ENCODE measurements around the gene PITPNB. TPM values are rescaled to one million over a fixed set of nuclear protein-coding genes. Genes with fewer than 3 reads are reported as not detected.

Gene PITPNB
- 10 to 100 TPM; 22.1 to 39.8 TPM for polyA plus RNA-seq

- Histone ChIP-seq H3K36me3 (ENCODE audit: control insufficient read depth in 2 of 2, insufficient read depth in 2 of 2, low read length in 1 of 2) (no peaks in the 10 kb centered on the region), H3K27ac (ENCODE audit: low read depth in 2 of 2, low read length in 1 of 2) (peak within 1 kb of the TSS; percentile 98 to 99), H3K4me1 (ENCODE audit: control insufficient read depth in 2 of 2, insufficient read depth in 2 of 2, low read length in 1 of 2) (peaks cover 0 to 3% of the 10 kb centered on the region in 2 donors), H3K27me3 (ENCODE audit: control insufficient read depth in 1 of 2, insufficient read depth in 2 of 2, low read length in 2 of 2) (no peaks in the 10 kb centered on the region), H3K4me3 (ENCODE audit: low read depth in 1 of 2, low read length in 2 of 2) (peak within 1 kb of the TSS; percentile 87 to 92), H3K9me3 (ENCODE audit: control insufficient read depth in 2 of 2, insufficient read depth in 1 of 2, low read depth in 1 of 2, low read length in 1 of 2) (no peaks in the 10 kb centered on the region)
- WGBS, 2 donors: 0 to 1% methylated on average over 68 of the region's 68 CpGs
Observed at GRCh38 chr22:27919222-27919941, at the start of gene PITPNB. Gene PITPNB, minus strand, starts transcription at chr22:27919256. Its CDS starts 65 bp downstream, at chr22:27919191.

DNA sequence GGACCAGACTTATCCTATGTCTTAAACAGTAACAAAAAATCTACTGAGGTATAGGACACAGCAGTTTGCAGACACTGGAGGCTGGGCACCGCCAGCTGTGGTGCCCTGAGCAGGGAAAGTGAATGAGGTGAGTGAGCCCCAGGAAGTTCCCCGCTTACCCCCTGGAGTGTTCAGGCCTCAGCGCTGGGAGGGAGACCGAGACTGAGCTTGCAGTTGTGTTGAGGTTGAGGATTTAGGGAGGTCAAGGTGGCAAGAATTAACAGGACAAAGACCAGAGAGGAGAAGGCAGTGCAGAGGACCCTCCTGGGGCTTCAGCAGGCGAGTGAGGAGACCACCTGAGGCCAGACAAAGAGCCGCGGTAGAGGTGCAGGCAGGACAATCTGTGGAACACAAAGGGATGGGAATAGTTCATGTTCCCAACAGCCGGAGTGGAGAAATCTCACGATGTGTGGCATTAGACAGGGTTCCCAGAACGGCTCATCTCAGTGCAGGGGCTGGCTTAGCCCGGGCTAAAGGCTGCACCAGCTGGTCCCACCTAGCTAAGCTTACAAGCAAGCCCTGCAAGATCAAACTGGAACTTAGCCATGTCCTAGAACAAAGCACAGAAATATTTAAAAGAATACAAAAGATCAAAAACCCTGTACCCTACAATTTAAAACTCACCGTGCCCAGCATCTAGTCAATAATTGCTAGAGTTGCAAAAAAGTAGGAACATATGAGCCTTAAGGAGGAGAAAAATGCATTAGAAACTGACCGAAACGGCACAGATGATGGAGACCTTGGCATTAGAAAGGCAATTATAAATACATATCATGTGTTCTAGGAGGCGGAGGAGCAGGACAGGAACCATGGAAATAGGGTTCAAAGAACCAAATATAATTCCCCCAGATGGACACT lies 47.4 kb upstream of the PITPNB start:
- Histone ChIP-seq H3K4me3 (ENCODE audit: low read depth in 1 of 2, low read length in 2 of 2) (no peak overlapping the region), H3K27ac (ENCODE audit: low read depth in 2 of 2, low read length in 1 of 2) (no peak overlapping the region), H3K4me1 (ENCODE audit: control insufficient read depth in 2 of 2, insufficient read depth in 2 of 2, low read length in 1 of 2) (no peaks in the 10 kb centered on the region), H3K9me3 (ENCODE audit: control insufficient read depth in 2 of 2, insufficient read depth in 1 of 2, low read depth in 1 of 2, low read length in 1 of 2) (no peaks in the 10 kb centered on the region), H3K36me3 (ENCODE audit: control insufficient read depth in 2 of 2, insufficient read depth in 2 of 2, low read length in 1 of 2) (peaks cover 0 to 2% of the 10 kb centered on the region in 2 donors), H3K27me3 (ENCODE audit: control insufficient read depth in 1 of 2, insufficient read depth in 2 of 2, low read length in 2 of 2) (no peaks in the 10 kb centered on the region)
- WGBS, 2 donors: 93 to 94% methylated on average over 15 of the region's 15 CpGs

- WGBS, 2 donors: 61 to 66% methylated on average over 9 of the region's 9 CpGs
- H3K27ac ChIP-seq (ENCODE audit: low read depth in 2 of 2, low read length in 1 of 2): no peak overlapping the region
Observed at GRCh38 chr22:27962268-27963044, 43.4 kb upstream of the PITPNB start.

DNA sequence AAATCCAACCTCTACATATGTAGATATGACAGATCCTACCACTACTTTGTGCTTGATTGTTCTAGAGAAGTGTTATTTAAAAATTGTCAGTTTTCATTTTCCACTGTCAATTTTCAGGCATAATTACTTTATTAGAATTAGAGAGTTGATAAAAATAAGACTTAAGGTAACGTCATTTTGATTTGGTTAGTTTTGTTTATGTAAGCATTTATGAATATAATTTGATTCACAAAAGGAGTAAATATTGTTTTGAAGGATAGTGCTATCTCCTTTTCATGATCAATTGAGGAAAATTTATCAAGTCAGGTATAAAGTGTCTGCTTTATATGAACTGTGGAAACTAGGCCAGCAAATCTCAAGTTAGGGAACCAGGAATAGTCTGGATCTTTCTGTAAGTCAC lies 42.6 kb upstream of the PITPNB start:
- WGBS, 2 donors: 65 to 91% methylated on average over 1 of the region's 1 CpG
- Histone ChIP-seq H3K9me3 (ENCODE audit: control insufficient read depth in 2 of 2, insufficient read depth in 1 of 2, low read depth in 1 of 2, low read length in 1 of 2) (no peaks in the 10 kb centered on the region), H3K36me3 (ENCODE audit: control insufficient read depth in 2 of 2, insufficient read depth in 2 of 2, low read length in 1 of 2) (no peaks in the 10 kb centered on the region), H3K4me3 (ENCODE audit: low read depth in 1 of 2, low read length in 2 of 2) (no peak overlapping the region), H3K27me3 (ENCODE audit: control insufficient read depth in 1 of 2, insufficient read depth in 2 of 2, low read length in 2 of 2) (no peaks in the 10 kb centered on the region), H3K4me1 (ENCODE audit: control insufficient read depth in 2 of 2, insufficient read depth in 2 of 2, low read length in 1 of 2) (no peaks in the 10 kb centered on the region), H3K27ac (ENCODE audit: low read depth in 2 of 2, low read length in 1 of 2) (no peak overlapping the region)

More at GRCh38 chr22:27962268-27963044, 43.4 kb upstream of the PITPNB start:
- no peaks in the 10 kb centered on the region for H3K27me3 ChIP-seq (ENCODE audit: control insufficient read depth in 1 of 2, insufficient read depth in 2 of 2, low read length in 2 of 2)
- no peaks in the 10 kb centered on the region for H3K9me3 ChIP-seq (ENCODE audit: control insufficient read depth in 2 of 2, insufficient read depth in 1 of 2, low read depth in 1 of 2, low read length in 1 of 2)
- H3K36me3 ChIP-seq (ENCODE audit: control insufficient read depth in 2 of 2, insufficient read depth in 2 of 2, low read length in 1 of 2): no peaks in the 10 kb centered on the region
- no peaks in the 10 kb centered on the region for H3K4me1 ChIP-seq (ENCODE audit: control insufficient read depth in 2 of 2, insufficient read depth in 2 of 2, low read length in 1 of 2)
- H3K4me3 ChIP-seq (ENCODE audit: low read depth in 1 of 2, low read length in 2 of 2): no peak overlapping the region

DNA sequence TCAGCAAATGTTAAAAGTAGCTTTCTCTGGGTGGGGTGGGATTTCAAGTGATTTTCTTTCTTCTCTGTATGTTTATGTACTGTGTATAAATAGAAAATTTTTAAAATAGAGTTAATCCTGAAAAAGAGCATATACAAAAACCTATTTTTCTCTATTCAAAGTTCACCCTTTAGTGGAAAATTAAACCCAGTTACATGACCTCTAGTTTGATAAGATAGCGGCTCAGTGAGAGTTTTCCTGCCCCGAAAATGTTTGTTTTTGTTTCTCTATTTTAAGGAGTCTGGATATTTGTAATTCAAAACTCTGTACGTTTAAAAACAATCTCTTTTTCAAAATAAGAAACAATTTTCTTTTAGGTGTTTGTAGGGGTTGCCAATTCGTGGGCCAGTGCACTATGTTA lies 42.1 kb upstream of the PITPNB start:
- Histone ChIP-seq H3K4me3 (ENCODE audit: low read depth in 1 of 2, low read length in 2 of 2) (no peak overlapping the region), H3K36me3 (ENCODE audit: control insufficient read depth in 2 of 2, insufficient read depth in 2 of 2, low read length in 1 of 2) (no peaks in the 10 kb centered on the region), H3K9me3 (ENCODE audit: control insufficient read depth in 2 of 2, insufficient read depth in 1 of 2, low read depth in 1 of 2, low read length in 1 of 2) (no peaks in the 10 kb centered on the region), H3K27ac (ENCODE audit: low read depth in 2 of 2, low read length in 1 of 2) (no peak overlapping the region), H3K27me3 (ENCODE audit: control insufficient read depth in 1 of 2, insufficient read depth in 2 of 2, low read length in 2 of 2) (no peaks in the 10 kb centered on the region), H3K4me1 (ENCODE audit: control insufficient read depth in 2 of 2, insufficient read depth in 2 of 2, low read length in 1 of 2) (no peaks in the 10 kb centered on the region)
- 70 to 82% methylated on average over 4 of the region's 4 CpGs for WGBS, 2 donors

DNA sequence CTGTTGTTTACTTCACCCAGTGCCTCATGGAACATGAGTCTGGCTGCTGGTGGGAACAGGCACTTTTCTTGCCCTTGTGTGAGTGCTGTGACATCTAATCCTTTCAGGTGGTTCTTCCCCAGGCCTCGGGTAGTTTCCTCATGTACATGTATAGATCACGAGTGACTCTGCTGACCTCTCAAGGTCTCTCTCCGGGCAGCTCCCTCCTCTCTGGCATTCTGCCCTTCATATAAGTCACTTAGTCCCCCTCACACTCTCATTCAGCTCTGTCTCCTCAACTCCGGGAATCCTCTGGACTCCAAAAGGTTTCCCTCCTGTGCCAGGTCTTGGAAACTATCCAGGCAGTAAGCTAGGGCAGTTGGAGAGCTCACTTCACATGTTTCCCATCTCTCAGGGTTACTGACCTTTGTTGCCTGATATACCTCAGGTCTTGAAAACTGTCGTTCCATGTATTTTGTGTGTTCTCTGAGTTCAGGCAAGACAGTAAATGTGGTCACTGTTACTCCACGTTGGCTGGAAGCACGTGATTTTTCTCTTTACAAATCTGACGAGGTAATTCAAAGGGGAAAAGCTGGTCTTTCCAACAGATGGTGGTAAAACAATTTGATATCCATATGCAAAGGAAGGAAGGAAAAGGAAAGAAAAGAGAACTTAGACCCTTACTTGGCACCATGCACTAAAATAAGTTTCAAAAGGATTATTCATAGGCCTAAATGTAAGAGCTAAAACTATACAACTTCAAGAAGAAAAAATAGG lies 40.5 kb upstream of the PITPNB start:
- no peaks in the 10 kb centered on the region for H3K9me3 ChIP-seq (ENCODE audit: control insufficient read depth in 2 of 2, insufficient read depth in 1 of 2, low read depth in 1 of 2, low read length in 1 of 2)

DNA sequence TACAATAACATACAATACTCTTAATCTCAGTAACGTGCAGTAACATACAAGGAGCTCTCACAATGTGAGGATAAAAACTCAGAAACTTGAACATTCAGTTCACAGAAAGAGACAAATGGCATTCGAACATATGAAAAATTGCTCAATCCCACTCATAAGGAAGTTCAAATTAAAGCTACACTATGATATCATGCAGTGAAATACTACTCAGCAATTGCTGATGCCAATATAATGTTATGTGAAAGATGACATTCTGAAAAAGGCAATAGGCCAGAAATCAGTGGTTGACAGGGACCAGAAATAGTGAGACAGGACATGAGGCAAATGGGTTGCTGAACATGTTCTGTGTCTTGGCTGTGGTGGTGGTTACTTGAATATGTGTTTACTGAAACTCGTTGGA lies 33.7 kb upstream of the PITPNB start:
- WGBS, 2 donors: 71 to 79% methylated on average over 3 of the region's 3 CpGs

More for the DNA sequence above, 40.5 kb upstream of the PITPNB start:
- H3K4me1 ChIP-seq (ENCODE audit: control insufficient read depth in 2 of 2, insufficient read depth in 2 of 2, low read length in 1 of 2): no peaks in the 10 kb centered on the region
- H3K27me3 ChIP-seq (ENCODE audit: control insufficient read depth in 1 of 2, insufficient read depth in 2 of 2, low read length in 2 of 2): no peaks in the 10 kb centered on the region
- H3K4me3 ChIP-seq (ENCODE audit: low read depth in 1 of 2, low read length in 2 of 2): no peak overlapping the region
- H3K36me3 ChIP-seq (ENCODE audit: control insufficient read depth in 2 of 2, insufficient read depth in 2 of 2, low read length in 1 of 2): no peaks in the 10 kb centered on the region
- 65 to 74% methylated on average over 8 of the region's 8 CpGs for WGBS, 2 donors
- no peak overlapping the region for H3K27ac ChIP-seq (ENCODE audit: low read depth in 2 of 2, low read length in 1 of 2)

DNA sequence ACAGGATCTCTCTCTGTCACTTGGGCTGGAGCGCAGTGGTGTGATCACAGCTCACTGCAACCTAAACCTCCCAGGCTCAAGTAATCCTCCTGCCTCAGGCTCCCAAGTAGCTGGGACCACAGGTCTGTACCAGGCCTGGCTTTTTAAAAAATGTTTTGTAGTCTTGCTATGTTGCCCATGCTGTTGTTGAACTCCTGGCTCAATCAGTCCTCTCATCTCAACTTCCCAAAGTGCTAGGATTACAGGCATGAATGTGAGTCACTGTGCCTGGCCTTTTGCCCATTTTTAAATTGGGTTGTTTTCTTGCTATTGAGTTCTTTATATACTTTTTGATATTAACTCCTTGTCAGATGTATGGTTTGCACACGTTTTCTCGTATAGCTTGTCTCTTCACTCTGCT lies 33.0 kb upstream of the PITPNB start:
- H3K36me3 ChIP-seq (ENCODE audit: control insufficient read depth in 2 of 2, insufficient read depth in 2 of 2, low read length in 1 of 2): no peaks in the 10 kb centered on the region
- no peaks in the 10 kb centered on the region for H3K9me3 ChIP-seq (ENCODE audit: control insufficient read depth in 2 of 2, insufficient read depth in 1 of 2, low read depth in 1 of 2, low read length in 1 of 2)
- no peak overlapping the region for H3K4me3 ChIP-seq (ENCODE audit: low read depth in 1 of 2, low read length in 2 of 2)
- WGBS, 2 donors: 84 to 86% methylated on average over 3 of the region's 3 CpGs
- H3K27me3 ChIP-seq (ENCODE audit: control insufficient read depth in 1 of 2, insufficient read depth in 2 of 2, low read length in 2 of 2): no peaks in the 10 kb centered on the region
- no peak overlapping the region for H3K27ac ChIP-seq (ENCODE audit: low read depth in 2 of 2, low read length in 1 of 2)
- H3K4me1 ChIP-seq (ENCODE audit: control insufficient read depth in 2 of 2, insufficient read depth in 2 of 2, low read length in 1 of 2): no peaks in the 10 kb centered on the region

More for the DNA sequence above, 33.7 kb upstream of the PITPNB start:
- no peaks in the 10 kb centered on the region for H3K36me3 ChIP-seq (ENCODE audit: control insufficient read depth in 2 of 2, insufficient read depth in 2 of 2, low read length in 1 of 2)
- no peaks in the 10 kb centered on the region for H3K4me1 ChIP-seq (ENCODE audit: control insufficient read depth in 2 of 2, insufficient read depth in 2 of 2, low read length in 1 of 2)
- no peak overlapping the region for H3K4me3 ChIP-seq (ENCODE audit: low read depth in 1 of 2, low read length in 2 of 2)
- no peak overlapping the region for H3K27ac ChIP-seq (ENCODE audit: low read depth in 2 of 2, low read length in 1 of 2)
- no peaks in the 10 kb centered on the region for H3K27me3 ChIP-seq (ENCODE audit: control insufficient read depth in 1 of 2, insufficient read depth in 2 of 2, low read length in 2 of 2)
- H3K9me3 ChIP-seq (ENCODE audit: control insufficient read depth in 2 of 2, insufficient read depth in 1 of 2, low read depth in 1 of 2, low read length in 1 of 2): no peaks in the 10 kb centered on the region

GRCh38 chr22:27949421-27949820 lies 30.4 kb upstream of the PITPNB start:
- H3K9me3 ChIP-seq (ENCODE audit: control insufficient read depth in 2 of 2, insufficient read depth in 1 of 2, low read depth in 1 of 2, low read length in 1 of 2): no peaks in the 10 kb centered on the region
- H3K36me3 ChIP-seq (ENCODE audit: control insufficient read depth in 2 of 2, insufficient read depth in 2 of 2, low read length in 1 of 2): no peaks in the 10 kb centered on the region
- H3K4me3 ChIP-seq (ENCODE audit: low read depth in 1 of 2, low read length in 2 of 2): no peak overlapping the region
- WGBS, 2 donors: 69 to 83% methylated on average over 3 of the region's 3 CpGs
- H3K4me1 ChIP-seq (ENCODE audit: control insufficient read depth in 2 of 2, insufficient read depth in 2 of 2, low read length in 1 of 2): no peaks in the 10 kb centered on the region
- no peaks in the 10 kb centered on the region for H3K27me3 ChIP-seq (ENCODE audit: control insufficient read depth in 1 of 2, insufficient read depth in 2 of 2, low read length in 2 of 2)
- H3K27ac ChIP-seq (ENCODE audit: low read depth in 2 of 2, low read length in 1 of 2): no peak overlapping the region
